Midbrain (tissue), 1 donor: ENCODE measurements around the gene DSC2.

Experiments
- DNase-seq: peaks from one replicate; lab custom pipeline; 2025; lab: John Stamatoyannopoulos, UW

The DSC2 gene

GRCh38 chr18:31098878-31099277 is 3.3 kb downstream of the DSC2 start:
- DNase-seq = no peak

DNA sequence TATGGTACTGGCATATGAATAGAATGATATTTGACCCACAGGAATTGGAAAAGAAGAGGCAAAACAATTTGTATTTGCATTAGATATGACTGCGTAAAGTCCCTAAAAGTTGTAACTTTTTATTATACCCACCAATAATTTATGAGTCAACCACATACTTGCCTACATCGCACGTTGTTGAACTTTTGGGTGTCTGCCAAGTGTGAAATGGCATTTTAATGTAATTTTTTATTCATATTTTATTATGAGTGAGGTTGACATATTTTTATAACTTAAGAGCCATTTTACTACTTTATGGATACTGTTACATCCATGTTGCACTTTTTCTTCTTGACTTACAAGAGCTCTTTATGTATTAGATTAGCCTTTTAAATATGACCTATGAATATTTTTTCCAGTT is 4.6 kb downstream of the DSC2 start:
- no peak for DNase-seq

DNA sequence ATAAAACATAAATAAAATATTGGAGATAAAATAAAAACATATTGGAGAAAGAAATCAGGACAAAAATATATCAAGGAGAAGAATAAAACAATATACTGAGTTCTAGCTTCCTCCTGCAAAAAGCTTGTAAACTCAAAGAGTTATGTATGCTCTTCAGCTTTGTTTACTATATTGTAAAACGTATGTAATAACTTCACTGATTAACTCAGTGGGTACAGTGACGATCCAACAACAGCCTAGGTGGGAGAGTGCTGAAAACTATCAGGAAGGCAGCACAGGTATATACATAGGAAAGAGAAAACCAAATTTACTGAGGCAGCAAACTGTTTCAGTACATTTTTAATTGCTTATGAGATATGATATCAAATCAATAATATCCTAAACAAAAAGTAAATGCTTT is 8.3 kb downstream of the DSC2 start:
- no peak for DNase-seq

GRCh38 chr18:31093294-31093693 is 8.9 kb downstream of the DSC2 start:
- no peak for DNase-seq

DNA sequence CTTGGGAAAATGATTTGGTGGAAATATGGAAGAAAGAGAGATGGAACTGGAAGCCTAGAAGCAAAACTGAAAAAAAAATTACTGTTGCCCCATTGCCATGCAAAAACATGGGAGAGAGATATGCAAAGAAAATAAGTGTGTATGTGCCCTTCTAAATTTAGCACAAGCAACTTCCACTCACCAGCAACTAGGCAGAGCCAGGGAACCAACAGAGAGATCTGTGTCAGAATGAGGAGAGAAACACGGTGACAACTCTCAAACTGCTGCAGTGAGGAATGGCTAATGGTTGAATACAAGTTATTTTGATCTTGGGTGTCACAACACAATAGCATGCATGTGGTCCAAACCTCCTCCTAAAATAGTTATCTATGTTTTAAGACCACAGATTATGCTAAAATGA is 10.9 kb downstream of the DSC2 start:
- no peak for DNase-seq

GRCh38 chr18:31088532-31088931 is 13.7 kb downstream of the DSC2 start:
- DNase-seq = no peak

DNA sequence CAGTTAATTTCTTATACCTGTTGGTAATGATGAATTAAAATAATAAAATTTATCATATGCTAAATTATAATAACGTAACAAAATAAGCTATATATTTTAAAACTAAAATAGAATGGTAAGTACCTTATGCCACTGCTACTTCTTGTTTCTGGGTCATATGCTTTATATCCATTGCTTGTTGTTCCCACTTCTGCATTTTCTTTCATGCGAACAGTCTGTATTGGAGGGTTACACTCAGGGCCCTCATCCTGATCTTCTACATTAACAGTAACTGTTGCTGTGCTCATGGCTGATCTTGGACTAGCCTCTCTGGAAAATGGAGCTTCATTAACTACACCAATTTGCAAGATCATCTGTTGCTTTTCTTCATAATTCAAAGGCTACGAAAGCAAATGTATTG is 22.2 kb downstream of the DSC2 start:
- DNase-seq = no peak

DNA sequence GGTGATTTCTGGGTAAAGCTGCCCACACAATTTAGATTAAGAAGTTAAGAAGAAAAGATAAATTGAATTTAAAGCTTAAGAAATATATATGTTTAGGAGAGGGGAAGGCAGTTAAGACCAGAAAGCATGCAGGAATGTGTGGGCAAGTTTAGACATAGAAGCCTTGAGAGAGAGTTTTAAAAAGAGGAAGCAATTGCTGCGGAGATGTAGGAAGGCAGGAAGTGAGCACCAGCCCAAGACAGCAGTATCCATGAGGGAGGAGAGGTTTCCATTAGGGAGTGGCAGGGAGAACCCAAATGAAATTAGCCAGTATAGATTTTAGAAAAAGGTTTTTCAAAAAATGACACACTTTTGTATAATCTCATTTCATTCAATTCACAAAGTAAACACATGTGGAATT is 24.3 kb downstream of the DSC2 start:
- no peak for DNase-seq

DNA sequence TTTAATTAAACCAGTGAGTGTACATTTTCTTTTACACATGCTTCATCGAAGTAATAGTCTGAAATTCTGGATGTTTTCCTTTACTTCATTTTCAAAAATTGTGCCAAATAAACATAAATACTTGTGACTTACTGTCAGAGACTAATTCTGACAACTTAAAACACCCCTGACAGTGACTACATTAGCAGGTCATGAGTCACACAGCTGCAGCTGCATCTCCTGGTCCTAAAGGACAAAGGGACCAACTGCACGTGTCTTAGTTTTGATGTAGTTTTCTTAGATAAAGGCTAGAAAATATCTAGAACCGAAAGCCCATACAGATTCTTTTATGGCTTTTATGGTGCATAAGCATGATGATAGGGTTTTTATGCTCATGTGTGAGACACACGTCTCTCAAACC is 30.0 kb downstream of the DSC2 start:
- no peak for DNase-seq

- DNase-seq = no peak
Observed at GRCh38 chr18:31070206-31070605, 32.0 kb downstream of the DSC2 start.

- no peak for DNase-seq
Observed at GRCh38 chr18:31066266-31066665, 36.0 kb downstream of the DSC2 start.

- DNase-seq = no peak
Observed at GRCh38 chr18:31065036-31065773, 37.0 kb downstream of the DSC2 start.

DNA sequence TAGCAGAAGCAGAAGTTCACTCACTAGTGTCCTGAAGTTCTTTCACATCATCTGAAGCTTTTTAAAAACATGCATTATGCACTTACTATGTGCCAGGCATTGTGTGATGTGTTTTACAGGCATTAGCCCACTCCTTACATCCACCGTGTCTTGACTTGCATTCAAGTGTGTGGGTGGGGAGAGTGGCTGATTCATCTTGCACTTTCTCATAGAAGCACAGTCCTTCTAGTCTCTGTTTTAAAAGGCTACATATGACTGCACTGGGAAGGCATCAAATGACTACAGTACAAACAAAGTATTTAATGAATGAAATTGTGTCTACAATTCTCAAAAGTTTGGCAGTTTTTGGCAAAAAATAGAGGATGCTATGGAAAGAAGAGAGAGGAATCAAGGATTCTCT is 38.1 kb downstream of the DSC2 start:
- no peak for DNase-seq

DNA sequence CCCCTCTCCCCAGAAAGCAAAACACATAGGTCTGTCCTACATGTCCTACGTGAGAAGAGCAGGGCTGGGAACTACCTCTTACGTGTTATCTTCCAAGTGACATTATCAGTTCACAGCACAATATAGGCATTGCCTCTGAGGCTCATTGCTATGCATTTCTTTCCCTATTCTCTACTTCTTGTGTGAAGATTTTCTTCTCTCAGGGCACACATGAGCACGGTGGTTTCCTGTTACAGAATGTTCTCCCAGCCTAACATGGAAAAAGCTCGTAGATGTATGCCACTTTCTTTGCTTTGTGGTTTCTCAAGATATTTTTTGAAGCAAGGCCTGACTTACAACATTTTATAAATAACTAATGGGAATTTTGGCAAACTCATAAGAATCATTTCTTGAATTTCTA is 40.3 kb downstream of the DSC2 start:
- no peak for DNase-seq

DNA sequence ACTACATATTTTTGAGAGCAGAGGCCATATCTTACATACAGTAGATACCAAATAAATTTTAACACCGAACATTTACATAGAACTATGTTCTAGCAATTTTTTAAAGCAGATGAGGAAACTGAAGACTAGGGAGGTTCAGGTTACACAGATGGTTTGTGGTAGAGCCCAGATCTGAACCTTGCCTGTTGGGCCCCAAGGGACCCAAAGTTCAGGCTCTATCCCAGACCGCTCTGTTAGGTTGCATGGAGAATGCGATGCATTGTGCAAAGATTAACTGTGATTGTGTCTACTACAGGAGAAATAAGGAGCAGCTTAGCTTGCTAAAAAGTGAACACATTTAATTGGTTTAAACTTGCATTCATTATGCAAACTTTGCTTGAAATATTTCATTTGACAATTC is 43.3 kb downstream of the DSC2 start:
- no peak for DNase-seq

GRCh38 chr18:31057917-31058316 is 44.3 kb downstream of the DSC2 start:
- no peak for DNase-seq

- DNase-seq = no peak
Observed at GRCh38 chr18:31057051-31057450, 45.2 kb downstream of the DSC2 start.

DNA sequence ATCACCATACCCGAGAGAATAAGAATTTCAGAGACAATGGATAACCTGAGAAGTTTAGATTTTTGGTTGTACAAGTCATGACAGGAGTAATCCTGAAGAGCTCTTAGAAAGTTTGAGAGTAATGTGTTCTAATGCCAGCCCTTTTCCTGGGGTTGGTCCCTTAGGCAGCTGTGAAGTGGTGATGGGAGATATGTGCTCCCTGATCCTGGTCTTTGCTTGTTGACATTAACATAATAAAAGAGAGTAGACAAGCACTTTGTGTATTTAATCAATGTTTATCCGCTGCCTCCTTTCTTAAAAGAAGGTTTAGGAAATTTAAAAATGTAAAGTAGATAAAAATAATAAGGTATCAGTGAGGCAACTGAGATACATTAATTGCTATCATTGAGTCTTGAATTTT is 45.9 kb downstream of the DSC2 start:
- no peak for DNase-seq

GRCh38 chr18:31050635-31051034 is 51.6 kb downstream of the DSC2 start:
- DNase-seq = no peak

DNA sequence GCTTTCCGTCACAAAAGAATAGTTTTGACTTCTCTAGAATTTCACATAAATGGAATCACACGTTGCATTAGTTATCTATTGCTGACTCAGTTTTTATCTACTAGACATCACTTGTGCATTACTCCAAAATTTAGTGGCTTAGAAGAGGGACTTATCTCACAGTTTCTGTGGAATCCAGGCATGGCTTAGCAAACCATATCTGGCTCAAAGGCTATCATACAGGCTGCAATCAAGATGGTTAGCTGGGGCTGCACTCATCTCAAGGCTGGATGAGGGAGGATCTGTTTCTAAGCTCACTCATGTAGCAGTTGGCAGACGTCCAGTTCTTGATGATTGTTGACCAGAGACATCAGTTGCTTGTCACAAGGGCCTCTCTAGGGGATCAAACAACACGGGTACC is 53.0 kb downstream of the DSC2 start:
- no peak for DNase-seq

DNA sequence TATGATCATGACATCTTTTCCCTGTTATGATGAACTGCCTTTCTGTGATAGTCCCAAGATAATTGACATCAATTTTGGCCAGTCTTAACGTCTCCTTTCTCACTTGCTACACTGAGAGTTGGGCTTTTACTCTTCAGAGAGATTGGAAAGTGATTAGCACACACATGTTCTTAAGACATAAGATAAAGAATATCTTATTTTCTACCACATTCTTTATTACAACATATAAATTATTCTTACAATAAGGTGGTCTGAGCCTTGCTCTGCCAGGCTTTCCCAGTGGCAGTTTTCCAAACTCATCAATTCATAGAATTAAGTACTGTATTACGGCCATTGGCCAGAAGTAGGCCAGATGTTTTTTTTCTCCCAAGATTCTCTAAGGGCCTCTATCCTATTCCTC is 54.0 kb downstream of the DSC2 start:
- DNase-seq = no peak

DNA sequence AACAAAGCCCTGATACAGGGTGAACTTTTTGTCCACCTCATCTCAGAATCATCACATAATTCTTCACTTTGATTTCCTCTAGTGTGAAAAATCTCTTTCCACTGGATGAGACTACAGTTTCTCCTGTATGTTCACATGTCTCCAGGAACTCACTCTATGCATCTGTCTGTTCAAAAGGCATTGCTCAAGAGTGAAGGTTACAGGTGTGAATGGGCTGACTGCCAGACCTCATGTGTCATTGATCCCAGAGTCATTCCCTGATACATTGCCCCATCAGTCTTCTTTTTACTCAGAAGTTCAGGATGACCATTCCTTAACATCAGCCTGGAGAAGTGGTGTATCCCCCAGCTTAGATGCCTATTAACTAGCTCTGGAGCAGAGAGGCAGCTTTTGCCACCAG is 55.3 kb downstream of the DSC2 start:
- no peak for DNase-seq

DNA sequence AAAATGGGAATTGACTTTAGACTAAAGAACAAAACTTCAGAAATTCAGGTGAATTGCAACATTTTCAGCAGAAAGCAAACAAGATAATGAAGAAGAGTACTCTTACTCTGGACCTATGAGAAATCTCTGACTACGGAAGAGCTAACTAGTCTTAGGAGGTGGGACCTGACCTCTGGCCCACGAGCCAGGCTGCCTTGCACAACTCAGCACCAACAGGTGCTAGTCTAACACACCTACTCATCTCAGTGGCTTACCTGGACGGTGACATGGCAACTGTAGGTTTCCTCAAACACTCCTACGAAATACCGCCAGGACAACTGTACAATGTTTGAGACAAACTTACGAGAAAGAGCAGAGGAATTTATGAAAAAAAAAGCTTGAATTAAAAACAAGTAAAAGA is 56.6 kb downstream of the DSC2 start:
- DNase-seq = no peak

- DNase-seq = no peak
Observed at GRCh38 chr18:31044926-31045325, 57.3 kb downstream of the DSC2 start.

GRCh38 chr18:31043709-31044108 is 58.5 kb downstream of the DSC2 start:
- DNase-seq = no peak
